Measurements from ENCODE around the gene DPP9.

- TF ChIP-seq, protein P1, sequence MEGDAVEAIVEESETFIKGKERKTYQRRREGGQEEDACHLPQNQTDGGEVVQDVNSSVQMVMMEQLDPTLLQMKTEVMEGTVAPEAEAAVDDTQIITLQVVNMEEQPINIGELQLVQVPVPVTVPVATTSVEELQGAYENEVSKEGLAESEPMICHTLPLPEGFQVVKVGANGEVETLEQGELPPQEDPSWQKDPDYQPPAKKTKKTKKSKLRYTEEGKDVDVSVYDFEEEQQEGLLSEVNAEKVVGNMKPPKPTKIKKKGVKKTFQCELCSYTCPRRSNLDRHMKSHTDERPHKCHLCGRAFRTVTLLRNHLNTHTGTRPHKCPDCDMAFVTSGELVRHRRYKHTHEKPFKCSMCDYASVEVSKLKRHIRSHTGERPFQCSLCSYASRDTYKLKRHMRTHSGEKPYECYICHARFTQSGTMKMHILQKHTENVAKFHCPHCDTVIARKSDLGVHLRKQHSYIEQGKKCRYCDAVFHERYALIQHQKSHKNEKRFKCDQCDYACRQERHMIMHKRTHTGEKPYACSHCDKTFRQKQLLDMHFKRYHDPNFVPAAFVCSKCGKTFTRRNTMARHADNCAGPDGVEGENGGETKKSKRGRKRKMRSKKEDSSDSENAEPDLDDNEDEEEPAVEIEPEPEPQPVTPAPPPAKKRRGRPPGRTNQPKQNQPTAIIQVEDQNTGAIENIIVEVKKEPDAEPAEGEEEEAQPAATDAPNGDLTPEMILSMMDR (conservative IDR thresholded peaks at IDR 0.05): no peak
- TF ChIP-seq ZFX (IDR thresholded peaks at IDR 0.05): no peak
Observed at GRCh38 chr19:4755459-4755858, 31.8 kb upstream of the DPP9 start.
